OCI-LY1 (cell line): ENCODE measurements around the gene MDFIC.

ENCODE experiments used
- EZH2 ChIP-seq: fragments of 200-600 bp; sonication (generic), shearing (Covaris generic); IDR thresholded peaks from 2 replicates; pipeline ENCODE4 v1.8.0; 2017; ENCODE audit warnings: borderline replicate concordance, mixed run types, mild to moderate bottlenecking, antibody characterized with exemption, low read length, moderate library complexity, mixed read lengths
- TF ChIP-seq, protein P1 (sequence below): fragments of 200-600 bp; sonication (generic), shearing (Covaris generic); IDR thresholded peaks from 2 replicates; pipeline ENCODE4 v1.5.1; 2017; ENCODE audit warnings: mild to moderate bottlenecking, antibody characterized with exemption, low read length, moderate library complexity, mixed read lengths

DNA sequence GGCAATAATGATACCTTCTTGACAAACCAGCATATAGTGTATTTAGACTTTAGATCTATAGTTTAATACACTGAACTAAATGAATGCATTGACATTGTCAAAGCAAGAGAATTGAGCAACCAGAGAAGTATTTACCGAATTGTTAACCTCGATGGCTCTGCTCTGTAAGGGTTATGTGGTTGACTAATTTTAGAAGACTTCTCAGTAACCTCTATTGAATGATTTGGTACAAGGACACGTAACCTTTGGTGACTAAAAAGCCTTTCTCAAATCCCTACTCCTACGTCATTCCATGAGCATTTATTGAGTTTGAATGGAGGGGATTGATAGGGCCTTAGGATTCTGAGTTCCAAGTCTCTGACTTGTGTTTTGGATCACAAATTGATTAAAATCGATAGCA, 67.6 kb downstream of the MDFIC start:
- TF ChIP-seq, protein P1, sequence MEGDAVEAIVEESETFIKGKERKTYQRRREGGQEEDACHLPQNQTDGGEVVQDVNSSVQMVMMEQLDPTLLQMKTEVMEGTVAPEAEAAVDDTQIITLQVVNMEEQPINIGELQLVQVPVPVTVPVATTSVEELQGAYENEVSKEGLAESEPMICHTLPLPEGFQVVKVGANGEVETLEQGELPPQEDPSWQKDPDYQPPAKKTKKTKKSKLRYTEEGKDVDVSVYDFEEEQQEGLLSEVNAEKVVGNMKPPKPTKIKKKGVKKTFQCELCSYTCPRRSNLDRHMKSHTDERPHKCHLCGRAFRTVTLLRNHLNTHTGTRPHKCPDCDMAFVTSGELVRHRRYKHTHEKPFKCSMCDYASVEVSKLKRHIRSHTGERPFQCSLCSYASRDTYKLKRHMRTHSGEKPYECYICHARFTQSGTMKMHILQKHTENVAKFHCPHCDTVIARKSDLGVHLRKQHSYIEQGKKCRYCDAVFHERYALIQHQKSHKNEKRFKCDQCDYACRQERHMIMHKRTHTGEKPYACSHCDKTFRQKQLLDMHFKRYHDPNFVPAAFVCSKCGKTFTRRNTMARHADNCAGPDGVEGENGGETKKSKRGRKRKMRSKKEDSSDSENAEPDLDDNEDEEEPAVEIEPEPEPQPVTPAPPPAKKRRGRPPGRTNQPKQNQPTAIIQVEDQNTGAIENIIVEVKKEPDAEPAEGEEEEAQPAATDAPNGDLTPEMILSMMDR = no peak
- TF ChIP-seq EZH2 = no peak
